Activated CD4-positive, alpha-beta memory T cell treated with anti-CD3 and anti-CD28 coated beads, Interleukin-2, amount 10 ng/mL, durations not matched to agents 7 days and 5 days (primary cell): ENCODE data around the gene LRIG1. TPM values are rescaled to one million over a fixed set of nuclear protein-coding genes. Genes with fewer than 3 reads are reported as not detected.

Source experiments
- CTCF ChIA-PET: fragments of 350-600 bp; sonication (Branson Sonifier 250); formaldehyde crosslinking; loops from one replicate; lab custom pipeline; 2021; ENCODE audit warnings: antibody characterized with exemption, inconsistent platforms; lab: Charles Lee
- POLR2A ChIA-PET: fragments of 350-600 bp; sonication (Branson Sonifier 250); formaldehyde crosslinking; loops from one replicate; lab custom pipeline; 2021; ENCODE audit warnings: antibody characterized with exemption; lab: Charles Lee
- DNase-seq: peaks from one replicate; pipeline ENCODE4 v3.0.0-alpha.2; 2020
- H3K27ac Mint-ChIP-seq: one replicate; pipeline ENCODE4 v1.8.0; 2021; ENCODE audit warnings: mild to moderate bottlenecking, mixed read lengths
- H3K27me3 Mint-ChIP-seq: one replicate; pipeline ENCODE4 v1.8.0; 2021; ENCODE audit warnings: mixed read lengths
- H3K36me3 Mint-ChIP-seq: one replicate; pipeline ENCODE4 v1.8.0; 2021; ENCODE audit warnings: low read depth, mixed read lengths
- H3K4me1 Mint-ChIP-seq: one replicate; pipeline ENCODE4 v1.8.0; 2021; ENCODE audit warnings: mixed read lengths
- H3K4me3 Mint-ChIP-seq: one replicate; pipeline ENCODE4 v1.8.0; 2021; ENCODE audit warnings: mild to moderate bottlenecking, mixed read lengths
- H3K9me3 Mint-ChIP-seq: one replicate; pipeline ENCODE4 v1.8.0; 2021; ENCODE audit warnings: mixed read lengths
- total RNA-seq, 2 experiments: library from RNA; stranded (reverse); gene quantifications; one replicate each; pipeline ENCODE4 v1.2.3, GENCODE V29; 2021

Gene LRIG1
- total RNA-seq, 2 experiments from 2014 or later = 43.0 to 43.7 TPM

- CTCF ChIA-PET = interaction anchor here (0.8 kb wide), 1 partner anchor 9 kb away, joined by 3 read pairs; no protein-coding TSS in a partner anchor
- no peak for DNase-seq
- H3K27me3 Mint-ChIP-seq = no peaks in the 10 kb centered on the region
- peaks cover 19% of the 10 kb centered on the region for H3K4me1 Mint-ChIP-seq
- peak overlapping the region; percentile 40 for H3K27ac Mint-ChIP-seq
- POLR2A ChIA-PET = interaction anchor here (1.1 kb wide), 1 partner anchor 9 kb away, joined by 3 read pairs; no protein-coding TSS in a partner anchor
- peaks cover 39% of the 10 kb centered on the region for H3K36me3 Mint-ChIP-seq
- H3K9me3 Mint-ChIP-seq = no peaks in the 10 kb centered on the region
- no peak overlapping the region for H3K4me3 Mint-ChIP-seq
These were observed 102.4 kb downstream of the LRIG1 start for GRCh38 chr3:66398228-66399025.

- H3K4me1 Mint-ChIP-seq = peaks cover 25% of the 10 kb centered on the region
- H3K4me3 Mint-ChIP-seq = no peak overlapping the region
- H3K9me3 Mint-ChIP-seq = no peaks in the 10 kb centered on the region
- CTCF ChIA-PET = interaction anchor here (1.6 kb wide), 1 partner anchor 20 kb away, joined by 5 read pairs; no protein-coding TSS in a partner anchor
- peaks cover 40% of the 10 kb centered on the region for H3K36me3 Mint-ChIP-seq
- POLR2A ChIA-PET = interaction anchor here (1.1 kb wide), 1 partner anchor 10 kb away, joined by 3 read pairs; no protein-coding TSS in a partner anchor
- H3K27ac Mint-ChIP-seq = no peak overlapping the region
- H3K27me3 Mint-ChIP-seq = no peaks in the 10 kb centered on the region
- DNase-seq = no peak
These were observed 103.1 kb downstream of the LRIG1 start for GRCh38 chr3:66397745-66398144.

GRCh38 chr3:66396888-66397287, 103.9 kb downstream of the LRIG1 start:
- H3K4me1 Mint-ChIP-seq = peaks cover 33% of the 10 kb centered on the region
- H3K36me3 Mint-ChIP-seq = peaks cover 45% of the 10 kb centered on the region
- CTCF ChIA-PET = interaction anchor here (1.6 kb wide), 1 partner anchor 19 kb away, joined by 5 read pairs; no protein-coding TSS in a partner anchor
- no peak for DNase-seq
- H3K9me3 Mint-ChIP-seq = no peaks in the 10 kb centered on the region
- no peaks in the 10 kb centered on the region for H3K27me3 Mint-ChIP-seq
- peak overlapping the region; percentile 41 for H3K27ac Mint-ChIP-seq
- H3K4me3 Mint-ChIP-seq = no peak overlapping the region
- POLR2A ChIA-PET = no interaction called here

- POLR2A ChIA-PET = no interaction called here
- Mint-ChIP-seq H3K27ac (peak overlapping the region; percentile 41), H3K27me3 (no peaks in the 10 kb centered on the region), H3K4me1 (peaks cover 34% of the 10 kb centered on the region), H3K4me3 (no peak overlapping the region), H3K36me3 (peaks cover 48% of the 10 kb centered on the region), H3K9me3 (no peaks in the 10 kb centered on the region)
- no peak for DNase-seq
- CTCF ChIA-PET = interaction anchor here (1.6 kb wide), 1 partner anchor 18 kb away, joined by 5 read pairs; no protein-coding TSS in a partner anchor
These were observed 104.6 kb downstream of the LRIG1 start for GRCh38 chr3:66396161-66396760.

- no peak for DNase-seq
- Mint-ChIP-seq H3K27ac (no peak overlapping the region), H3K4me3 (no peak overlapping the region), H3K27me3 (no peaks in the 10 kb centered on the region), H3K4me1 (peaks cover 34% of the 10 kb centered on the region), H3K36me3 (peaks cover 51% of the 10 kb centered on the region), H3K9me3 (no peaks in the 10 kb centered on the region)
- ChIA-PET POLR2A (no interaction called here), CTCF (interaction anchor here (3.1 kb wide), 1 partner anchor 12 kb away, joined by 15 read pairs; no protein-coding TSS in a partner anchor)
These were observed 105.2 kb downstream of the LRIG1 start for GRCh38 chr3:66395635-66396034.

GRCh38 chr3:66394753-66395249, 106.0 kb downstream of the LRIG1 start:
- no peak for DNase-seq
- Mint-ChIP-seq H3K27me3 (no peaks in the 10 kb centered on the region), H3K27ac (peak overlapping the region; percentile 97), H3K4me1 (peaks cover 36% of the 10 kb centered on the region), H3K9me3 (no peaks in the 10 kb centered on the region), H3K36me3 (peaks cover 51% of the 10 kb centered on the region), H3K4me3 (no peak overlapping the region)
- ChIA-PET CTCF (interaction anchor here (1.2 to 6.2 kb wide), 5 partner anchors 13 to 428 kb away, joined by 3 to 35 read pairs (median 6); no protein-coding TSS in a partner anchor), POLR2A (interaction anchor here (0.8 to 2.4 kb wide), 13 partner anchors 9 to 427 kb away, joined by 3 to 15 read pairs (median 5); partner anchors contain the start of gene SLC25A26)

GRCh38 chr3:66394019-66394752, 106.6 kb downstream of the LRIG1 start:
- Mint-ChIP-seq H3K4me1 (peaks cover 40% of the 10 kb centered on the region), H3K27ac (peak overlapping the region; percentile 97), H3K36me3 (peaks cover 56% of the 10 kb centered on the region), H3K9me3 (no peaks in the 10 kb centered on the region), H3K27me3 (no peaks in the 10 kb centered on the region), H3K4me3 (peak overlapping the region; percentile 75)
- CTCF ChIA-PET = interaction anchor here (1.2 to 6.2 kb wide), 7 partner anchors 14 to 428 kb away, joined by 3 to 35 read pairs (median 5); no protein-coding TSS in a partner anchor
- POLR2A ChIA-PET = interaction anchor here (0.6 to 2.4 kb wide), 16 partner anchors 9 to 604 kb away, joined by 3 to 15 read pairs (median 5); partner anchors contain the start of genes KBTBD8 and SLC25A26
- DNase-seq = peak; percentile 73

GRCh38 chr3:66393333-66394005, 107.4 kb downstream of the LRIG1 start:
- peak overlapping the region; percentile 75 for H3K4me3 Mint-ChIP-seq
- DNase-seq = no peak
- H3K4me1 Mint-ChIP-seq = peaks cover 40% of the 10 kb centered on the region
- H3K27me3 Mint-ChIP-seq = no peaks in the 10 kb centered on the region
- H3K36me3 Mint-ChIP-seq = peaks cover 57% of the 10 kb centered on the region
- H3K9me3 Mint-ChIP-seq = no peaks in the 10 kb centered on the region
- ChIA-PET CTCF (interaction anchor here (0.8 to 6.2 kb wide), 8 partner anchors 9 to 429 kb away, joined by 3 to 35 read pairs (median 4); no protein-coding TSS in a partner anchor), POLR2A (interaction anchor here (0.6 to 2.4 kb wide), 15 partner anchors 10 to 604 kb away, joined by 3 to 15 read pairs (median 5); partner anchors contain the start of gene KBTBD8)
- H3K27ac Mint-ChIP-seq = peak overlapping the region; percentile 97

- DNase-seq = no peak
- H3K27me3 Mint-ChIP-seq = no peaks in the 10 kb centered on the region
- H3K4me1 Mint-ChIP-seq = peaks cover 42% of the 10 kb centered on the region
- CTCF ChIA-PET = interaction anchor here (0.8 to 6.2 kb wide), 7 partner anchors 8 to 139 kb away, joined by 3 to 35 read pairs (median 4); no protein-coding TSS in a partner anchor
- POLR2A ChIA-PET = interaction anchor here (1.2 to 2.4 kb wide), 10 partner anchors 11 to 104 kb away, joined by 3 to 15 read pairs (median 6); no protein-coding TSS in a partner anchor
- H3K27ac Mint-ChIP-seq = peak overlapping the region; percentile 97
- peaks cover 60% of the 10 kb centered on the region for H3K36me3 Mint-ChIP-seq
- H3K9me3 Mint-ChIP-seq = no peaks in the 10 kb centered on the region
- H3K4me3 Mint-ChIP-seq = peak overlapping the region; percentile 16
These were observed 107.9 kb downstream of the LRIG1 start for GRCh38 chr3:66392966-66393332.

GRCh38 chr3:66392512-66392911, 108.3 kb downstream of the LRIG1 start:
- H3K27me3 Mint-ChIP-seq = no peaks in the 10 kb centered on the region
- H3K4me1 Mint-ChIP-seq = peaks cover 42% of the 10 kb centered on the region
- H3K9me3 Mint-ChIP-seq = no peaks in the 10 kb centered on the region
- peaks cover 60% of the 10 kb centered on the region for H3K36me3 Mint-ChIP-seq
- CTCF ChIA-PET = interaction anchor here (3.1 to 6.2 kb wide), 2 partner anchors 15 kb away, joined by 15 to 35 read pairs; no protein-coding TSS in a partner anchor
- peak overlapping the region; percentile 16 for H3K4me3 Mint-ChIP-seq
- DNase-seq = no peak
- POLR2A ChIA-PET = interaction anchor here (1.2 to 2.4 kb wide), 2 partner anchors 36 to 90 kb away, joined by 3 to 13 read pairs; no protein-coding TSS in a partner anchor
- H3K27ac Mint-ChIP-seq = peak overlapping the region; percentile 97

- no peak overlapping the region for H3K4me3 Mint-ChIP-seq
- no peaks in the 10 kb centered on the region for H3K27me3 Mint-ChIP-seq
- H3K4me1 Mint-ChIP-seq = peaks cover 42% of the 10 kb centered on the region
- peaks cover 72% of the 10 kb centered on the region for H3K36me3 Mint-ChIP-seq
- ChIA-PET CTCF (interaction anchor here (0.6 to 6.2 kb wide), 2 partner anchors 12 to 32 kb away, joined by 3 to 35 read pairs; no protein-coding TSS in a partner anchor), POLR2A (no interaction called here)
- H3K9me3 Mint-ChIP-seq = peaks cover 6% of the 10 kb centered on the region
- DNase-seq = no peak
- H3K27ac Mint-ChIP-seq = no peak overlapping the region
These were observed 110.8 kb downstream of the LRIG1 start for GRCh38 chr3:66390013-66390412.
